ENCODE results near the gene CYGB.

CYGB gene

DNA sequence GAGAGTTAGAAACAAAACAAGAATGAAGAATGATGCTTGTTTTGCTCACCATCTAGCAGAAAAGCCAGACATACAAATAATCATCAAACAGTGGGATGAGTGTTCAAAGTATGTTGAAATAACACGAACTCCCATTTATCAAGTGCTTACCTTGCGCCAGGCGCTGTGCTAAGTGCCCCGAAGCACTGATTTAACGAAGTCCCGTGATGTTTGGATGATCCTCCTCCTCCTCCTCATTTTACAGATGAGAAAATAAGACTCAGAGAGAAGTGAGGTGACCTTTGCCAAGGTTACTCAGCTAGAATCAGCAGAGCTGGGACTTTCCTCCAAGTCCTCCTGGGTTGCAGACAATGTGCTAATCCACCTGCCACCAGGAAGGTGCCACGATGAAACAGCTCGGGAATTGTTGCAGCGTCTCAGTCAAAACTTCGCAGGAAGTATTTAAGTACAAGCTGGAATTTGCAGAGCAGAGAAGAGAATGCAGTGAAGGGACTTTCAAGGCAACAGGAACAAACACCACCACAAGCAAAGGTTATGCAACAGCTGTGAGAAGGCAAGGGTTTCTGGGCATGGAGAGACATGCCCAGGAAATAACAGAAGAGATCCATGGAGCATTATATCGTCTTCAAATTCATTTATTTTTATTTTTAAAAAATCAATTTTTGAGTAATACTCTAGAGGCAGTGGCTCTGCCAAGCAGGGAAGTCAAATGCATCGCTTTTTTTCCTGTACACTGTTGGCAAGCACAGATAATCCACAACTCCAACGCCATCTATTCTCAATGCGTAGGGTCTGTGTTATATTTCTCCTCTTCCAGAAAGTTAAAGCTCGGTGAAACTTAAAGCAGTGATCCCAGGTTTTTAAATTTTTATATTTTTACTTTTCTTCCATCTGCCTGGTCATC lies 13.5 kb upstream of the CYGB start:
- no peak for DNase-seq (ENCODE audit: low read depth in 2 of 2)

DNA sequence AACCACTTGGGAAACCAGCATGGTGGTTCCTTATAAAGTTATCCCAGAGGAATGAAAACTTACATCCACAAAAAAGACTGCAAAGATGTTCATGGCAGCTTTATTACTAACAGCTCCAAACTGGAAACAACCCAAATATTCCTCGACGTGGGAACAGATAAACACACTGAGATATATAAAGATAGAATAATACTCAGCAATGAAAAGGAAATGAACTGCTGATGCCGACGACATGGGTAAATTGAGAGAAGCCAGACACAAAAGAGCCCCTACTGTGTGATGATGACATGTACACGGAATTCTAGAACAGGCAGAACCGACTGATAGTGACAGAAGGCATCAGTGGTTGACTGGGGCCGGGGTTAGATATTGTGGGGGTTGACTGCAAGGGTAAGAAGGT lies 12.0 kb upstream of the CYGB start:
- no peak for DNase-seq (ENCODE audit: low read depth in 2 of 2)

DNA sequence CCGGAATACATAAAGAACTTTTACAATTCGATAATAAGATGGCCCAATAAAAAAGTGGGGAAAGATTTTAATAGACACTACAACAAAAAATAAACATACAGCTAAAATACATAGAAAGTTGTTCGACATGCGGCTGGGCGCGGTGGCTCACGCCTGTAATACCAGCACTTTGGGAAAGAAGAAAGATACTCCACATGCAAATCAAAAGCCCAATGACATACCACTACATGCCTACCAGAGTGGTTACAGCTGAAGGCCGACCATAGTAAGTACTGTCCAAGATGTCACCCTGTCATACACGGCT lies 11.7 kb upstream of the CYGB start:
- DNase-seq (ENCODE audit: low read depth in 2 of 2): no peak

DNA sequence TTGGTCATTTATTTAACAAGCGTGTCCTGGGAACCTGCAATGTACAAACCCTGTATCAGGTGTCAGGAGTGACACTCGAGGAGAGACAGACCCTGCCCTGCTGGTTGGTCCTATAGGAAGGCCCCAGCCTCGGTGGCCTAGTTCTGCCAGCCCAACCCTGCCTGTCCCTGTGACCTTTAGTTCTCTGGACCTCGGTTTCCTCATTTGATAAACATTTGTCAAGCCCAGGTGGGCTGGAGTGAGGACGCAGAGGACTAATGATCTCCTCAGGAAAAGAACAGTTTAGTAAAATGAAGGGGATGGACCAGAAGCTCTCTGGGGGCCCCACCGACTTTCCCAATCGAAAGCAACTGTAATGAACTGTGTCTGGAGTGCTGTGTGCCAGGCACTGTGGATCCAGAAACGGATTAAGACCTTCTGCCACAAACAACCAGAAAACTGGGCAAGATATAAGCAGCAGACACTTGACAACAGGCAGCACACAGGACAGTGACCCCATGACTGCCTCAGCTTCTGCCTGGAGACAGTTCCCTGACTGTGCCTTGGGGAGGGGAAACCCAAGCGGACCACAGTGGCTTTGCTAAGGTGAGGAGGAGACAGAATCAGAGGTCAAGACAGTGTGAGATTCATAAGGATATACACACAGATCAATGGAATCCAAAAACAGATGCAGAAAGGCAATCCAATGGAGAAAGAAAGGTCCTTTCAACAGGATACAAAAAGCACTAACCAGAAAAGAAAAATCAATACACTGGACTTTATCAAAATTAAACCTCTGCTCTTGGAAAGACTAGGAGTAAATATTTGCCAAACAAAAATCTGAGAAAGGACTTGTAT lies 11.1 kb upstream of the CYGB start:
- DNase-seq (ENCODE audit: low read depth in 2 of 2): no peak

DNA sequence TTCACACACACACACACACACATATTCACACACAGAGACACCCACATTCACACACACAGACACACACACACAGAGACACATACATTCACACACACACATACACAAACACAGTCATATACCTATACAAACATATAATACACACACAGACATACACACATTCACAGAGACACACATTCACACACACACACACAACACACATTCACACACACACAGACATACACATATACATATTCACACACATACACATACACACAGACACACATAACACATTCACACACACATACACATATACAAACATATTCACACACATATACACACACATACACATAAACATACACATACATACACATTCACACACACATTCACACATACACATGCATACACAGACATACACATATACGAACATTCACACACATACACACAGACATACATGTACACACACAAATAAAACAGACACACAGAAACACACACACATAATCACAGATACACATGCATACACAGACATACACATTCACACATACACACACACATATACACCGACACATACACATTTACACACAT lies 10.2 kb upstream of the CYGB start:
- no peak for DNase-seq (ENCODE audit: low read depth in 2 of 2)

DNA sequence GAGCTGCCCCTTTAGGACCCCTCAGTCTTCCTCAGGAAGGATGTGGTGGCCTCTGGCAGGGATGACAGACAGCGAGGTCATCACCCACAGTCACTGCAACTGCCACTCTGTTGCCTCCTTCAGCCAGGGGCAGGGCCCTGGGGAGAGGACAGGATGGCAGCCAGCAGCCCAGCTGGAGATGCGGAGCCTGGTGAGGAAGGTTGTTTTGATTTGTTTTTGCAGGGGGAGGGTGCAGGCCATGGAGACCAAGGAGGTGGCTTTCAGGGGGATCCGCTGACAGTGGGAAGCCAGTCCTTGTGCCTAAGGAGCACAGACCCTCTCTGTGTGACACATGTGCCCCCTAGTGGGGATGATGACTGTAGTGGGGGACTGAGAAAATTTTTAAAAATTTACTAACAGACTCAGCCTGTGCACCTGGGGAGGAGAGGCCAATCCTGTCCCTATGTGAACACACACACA lies 9.7 kb upstream of the CYGB start:
- no peak for DNase-seq (ENCODE audit: low read depth in 2 of 2)

DNA sequence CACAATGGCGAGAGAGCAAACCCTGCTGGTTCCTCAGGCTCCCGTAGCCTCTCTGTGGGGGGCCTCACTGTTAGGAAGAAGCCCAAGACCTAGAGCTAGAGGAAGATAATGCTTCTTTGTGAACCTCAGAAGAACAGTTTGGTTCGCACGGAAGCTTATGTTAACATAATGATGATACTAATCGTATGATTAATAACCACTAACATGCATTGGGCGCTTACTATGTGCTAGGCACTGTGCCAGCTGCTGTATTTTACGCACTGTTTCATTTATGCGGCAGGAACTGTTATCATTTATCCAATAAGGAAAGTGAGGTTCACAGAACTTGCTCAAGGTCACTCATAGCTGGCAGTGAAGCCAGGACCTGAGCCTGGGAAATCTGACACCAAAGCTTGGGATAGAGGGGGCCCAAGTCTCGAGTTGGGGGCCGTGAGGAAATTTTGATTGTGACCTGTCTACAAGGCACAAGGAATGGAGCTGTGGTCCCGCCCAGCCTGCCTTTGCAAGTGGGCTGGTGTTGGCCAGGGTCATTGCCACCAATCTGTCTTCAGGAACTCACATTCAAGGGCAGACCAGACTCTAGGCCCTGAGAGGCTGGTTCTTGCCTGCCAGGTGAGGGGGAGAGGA lies 9.2 kb upstream of the CYGB start:
- DNase-seq (ENCODE audit: low read depth in 2 of 2): no peak

DNA sequence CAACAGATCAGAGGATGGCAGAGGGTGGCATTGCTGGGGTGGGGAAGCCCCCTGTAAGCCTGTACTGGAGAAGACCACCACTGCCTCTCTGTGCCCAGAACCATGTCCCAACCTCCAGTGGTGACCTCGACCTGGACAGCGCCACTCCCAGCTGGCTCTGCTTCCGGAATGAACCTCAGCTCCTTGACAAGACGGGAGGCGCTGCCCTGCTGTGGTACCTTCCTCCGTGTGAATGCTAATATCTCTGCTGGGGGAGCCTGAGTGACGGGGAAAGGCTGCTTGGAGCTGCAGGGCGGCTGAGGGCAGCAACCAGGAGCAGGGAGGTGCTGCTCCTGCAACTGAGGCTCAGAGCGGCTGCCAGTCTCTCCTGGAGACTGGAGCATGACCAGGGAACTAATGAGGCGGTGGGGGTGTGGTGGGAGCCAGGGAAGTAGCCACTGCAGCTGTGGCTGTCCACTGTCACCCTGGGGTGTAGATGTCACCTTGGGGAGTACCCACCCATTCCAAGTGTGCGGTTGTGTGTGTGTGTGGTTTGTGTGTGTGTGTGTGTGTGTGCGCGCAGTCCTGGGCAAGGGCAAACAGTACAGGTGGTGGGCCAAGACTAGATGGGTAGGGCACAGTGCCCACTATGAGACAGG lies 8.5 kb upstream of the CYGB start:
- DNase-seq (ENCODE audit: low read depth in 2 of 2): no peak

DNA sequence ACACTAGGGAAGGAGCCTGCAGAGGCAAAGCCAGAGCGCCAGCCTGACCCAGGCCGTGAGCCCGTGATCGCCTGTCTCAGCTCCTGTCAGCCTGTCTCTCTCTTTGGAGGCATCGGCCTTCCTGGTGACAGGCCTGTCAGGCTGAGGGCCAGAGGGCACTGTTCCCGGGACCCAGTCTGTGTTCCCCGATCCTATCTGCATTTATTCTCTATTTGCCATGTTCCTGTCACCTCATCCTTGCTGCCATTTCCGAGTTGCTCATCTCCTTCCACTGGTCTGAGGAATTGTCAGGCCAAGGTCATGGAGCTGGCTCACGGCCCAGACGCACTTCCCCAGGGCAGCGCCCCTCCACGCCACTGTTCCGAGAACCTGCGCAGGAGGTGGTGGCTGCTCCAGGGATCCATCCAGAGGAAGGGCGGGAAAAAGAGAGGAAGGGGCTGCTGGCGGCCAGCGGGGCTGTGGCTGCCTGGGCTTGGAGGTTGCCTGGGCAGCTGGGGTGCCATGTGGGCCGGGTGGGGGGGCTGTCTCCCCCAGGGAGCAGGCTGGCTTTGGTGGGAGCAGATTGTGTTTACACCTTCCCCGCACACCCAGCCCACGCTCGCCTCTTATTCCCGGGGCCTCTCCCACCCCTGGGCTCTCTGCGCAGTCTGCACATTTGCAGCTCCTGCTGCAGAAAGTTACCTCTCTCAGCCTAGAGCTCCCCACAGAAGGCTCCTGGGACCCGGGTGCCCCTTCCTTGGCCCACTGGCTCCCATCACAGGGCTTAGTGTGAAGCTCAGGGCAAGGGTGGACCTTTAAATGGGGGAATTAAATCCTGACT lies 7.2 kb upstream of the CYGB start:
- no peak for DNase-seq (ENCODE audit: low read depth in 2 of 2)

DNA sequence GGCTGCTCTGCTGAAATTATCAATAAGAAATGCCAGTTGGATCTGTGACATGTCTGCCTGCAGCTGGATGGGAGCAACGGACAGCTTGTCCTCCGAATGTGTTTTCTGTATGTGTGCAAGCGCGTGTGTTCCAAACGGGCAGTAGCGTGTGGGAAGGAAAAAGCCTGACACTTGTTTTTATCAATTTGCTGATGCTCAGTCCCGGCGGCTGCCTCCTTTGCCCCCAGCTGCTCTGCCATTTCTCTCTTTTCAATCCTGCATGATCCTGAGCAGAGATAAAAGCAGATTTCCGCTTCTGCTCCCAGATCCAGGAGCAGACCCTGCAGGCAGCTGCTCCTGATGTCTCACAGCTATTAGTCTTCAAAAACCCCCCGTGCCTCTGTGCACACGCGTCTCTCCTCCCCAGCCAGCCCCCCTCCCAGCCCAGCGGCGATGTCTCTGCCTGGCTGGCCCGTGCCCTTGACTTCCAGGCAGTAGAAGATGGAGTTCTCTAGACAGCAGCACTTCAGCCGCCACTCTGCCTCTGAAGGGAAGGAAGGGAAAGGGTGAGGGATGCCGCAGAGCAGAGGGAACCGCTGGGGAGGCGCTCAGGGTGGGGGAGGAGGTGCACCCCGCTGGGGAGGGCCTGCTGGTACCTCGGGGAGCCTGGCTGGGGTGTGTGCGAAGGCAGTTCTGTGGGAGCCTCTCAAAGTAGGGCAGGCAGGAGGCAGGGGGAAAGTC lies 6.5 kb upstream of the CYGB start:
- no peak for DNase-seq (ENCODE audit: low read depth in 2 of 2)

DNA sequence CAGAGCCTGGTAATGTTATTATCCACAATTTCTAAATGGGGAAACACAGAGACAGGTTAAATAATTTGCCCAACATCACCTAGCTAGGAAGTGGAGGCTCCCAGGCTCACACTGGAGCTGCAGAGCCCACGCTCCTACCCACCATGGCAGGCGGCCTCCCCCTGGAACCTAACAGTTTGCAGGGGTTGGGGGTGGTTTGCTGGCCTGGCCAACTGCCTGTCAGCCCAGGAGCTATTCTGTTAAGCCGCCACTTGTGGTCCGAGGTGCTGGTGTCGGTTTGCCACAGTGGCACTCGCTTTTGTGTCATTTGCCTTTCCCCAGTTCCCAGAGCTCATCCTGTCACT lies 5.9 kb upstream of the CYGB start:
- DNase-seq (ENCODE audit: low read depth in 2 of 2): no peak

DNA sequence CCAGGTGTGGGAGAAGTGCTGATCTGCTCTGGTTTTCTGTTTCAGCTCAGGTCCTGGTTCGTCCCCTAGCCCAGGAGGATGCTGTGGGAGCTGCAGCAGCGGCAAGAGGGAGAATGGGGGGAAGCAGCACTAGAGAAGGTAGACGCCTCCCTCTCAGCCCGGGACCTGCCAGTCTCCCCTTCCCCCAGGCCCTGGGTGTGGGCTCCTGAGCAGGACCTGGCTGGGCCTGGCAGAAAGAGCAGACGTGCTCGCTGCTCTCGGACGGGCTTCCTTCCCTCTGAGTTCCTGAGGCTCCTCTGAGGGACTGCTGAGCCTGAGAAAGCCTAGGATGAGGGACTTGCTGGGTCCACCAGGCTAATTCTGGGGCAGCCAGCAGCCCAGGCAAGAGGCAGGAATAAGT lies 5.5 kb upstream of the CYGB start:
- DNase-seq (ENCODE audit: low read depth in 2 of 2): no peak

DNA sequence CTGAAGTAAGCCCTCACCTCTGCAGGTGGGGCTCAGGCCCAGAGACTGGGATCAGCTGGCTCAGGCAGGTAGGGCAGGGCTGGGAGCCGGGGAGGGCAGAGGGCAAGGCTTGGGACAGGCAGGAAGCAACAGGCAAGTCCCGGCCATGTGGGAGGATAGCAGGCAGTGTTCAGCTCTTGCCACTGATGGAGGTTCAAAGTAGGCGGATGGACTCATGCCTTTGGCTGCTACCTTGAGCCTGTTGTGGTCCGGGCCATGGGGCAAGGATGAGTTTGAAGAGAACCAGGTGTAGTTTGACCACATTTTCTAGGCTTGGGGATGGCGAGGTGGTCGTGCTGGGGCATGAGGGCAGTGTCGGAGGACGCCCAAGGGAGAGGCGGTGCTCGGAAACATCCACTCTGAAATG lies 5.1 kb upstream of the CYGB start:
- DNase-seq (ENCODE audit: low read depth in 2 of 2): no peak

DNA sequence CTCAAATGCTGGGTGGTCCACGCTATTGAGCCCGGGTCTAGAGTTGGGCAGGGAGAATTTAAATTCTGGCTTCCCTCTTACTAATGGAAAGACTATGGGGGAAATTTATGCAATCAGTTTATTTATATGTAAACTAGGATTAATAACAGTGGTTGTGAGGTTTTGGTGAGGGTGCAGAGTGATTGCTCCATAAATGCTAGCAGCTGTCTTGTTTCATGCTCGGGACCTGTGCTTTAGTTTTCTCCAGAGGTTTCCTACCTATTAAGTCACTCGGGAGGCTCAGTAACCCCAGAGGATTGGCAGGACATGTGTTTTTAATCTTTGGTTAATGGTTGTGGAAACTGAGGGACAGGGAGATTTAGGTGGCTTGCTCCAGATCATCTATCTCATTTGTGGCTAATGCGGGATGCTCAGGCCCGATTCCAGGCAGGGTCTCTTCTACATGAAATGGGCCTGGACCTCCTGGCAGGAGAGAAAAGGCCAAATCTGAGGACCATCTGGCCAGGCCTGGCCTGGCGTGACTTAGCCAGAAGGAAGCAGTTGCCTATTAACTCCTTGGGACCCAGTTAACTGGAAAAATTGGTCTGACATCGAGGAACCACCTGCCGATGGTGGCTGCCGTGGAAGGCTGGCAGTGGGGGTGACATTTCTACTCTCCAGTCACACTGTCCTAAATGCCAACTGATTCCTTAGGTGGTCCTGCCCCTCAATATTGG lies 4.4 kb upstream of the CYGB start:
- DNase-seq (ENCODE audit: low read depth in 2 of 2): no peak

DNA sequence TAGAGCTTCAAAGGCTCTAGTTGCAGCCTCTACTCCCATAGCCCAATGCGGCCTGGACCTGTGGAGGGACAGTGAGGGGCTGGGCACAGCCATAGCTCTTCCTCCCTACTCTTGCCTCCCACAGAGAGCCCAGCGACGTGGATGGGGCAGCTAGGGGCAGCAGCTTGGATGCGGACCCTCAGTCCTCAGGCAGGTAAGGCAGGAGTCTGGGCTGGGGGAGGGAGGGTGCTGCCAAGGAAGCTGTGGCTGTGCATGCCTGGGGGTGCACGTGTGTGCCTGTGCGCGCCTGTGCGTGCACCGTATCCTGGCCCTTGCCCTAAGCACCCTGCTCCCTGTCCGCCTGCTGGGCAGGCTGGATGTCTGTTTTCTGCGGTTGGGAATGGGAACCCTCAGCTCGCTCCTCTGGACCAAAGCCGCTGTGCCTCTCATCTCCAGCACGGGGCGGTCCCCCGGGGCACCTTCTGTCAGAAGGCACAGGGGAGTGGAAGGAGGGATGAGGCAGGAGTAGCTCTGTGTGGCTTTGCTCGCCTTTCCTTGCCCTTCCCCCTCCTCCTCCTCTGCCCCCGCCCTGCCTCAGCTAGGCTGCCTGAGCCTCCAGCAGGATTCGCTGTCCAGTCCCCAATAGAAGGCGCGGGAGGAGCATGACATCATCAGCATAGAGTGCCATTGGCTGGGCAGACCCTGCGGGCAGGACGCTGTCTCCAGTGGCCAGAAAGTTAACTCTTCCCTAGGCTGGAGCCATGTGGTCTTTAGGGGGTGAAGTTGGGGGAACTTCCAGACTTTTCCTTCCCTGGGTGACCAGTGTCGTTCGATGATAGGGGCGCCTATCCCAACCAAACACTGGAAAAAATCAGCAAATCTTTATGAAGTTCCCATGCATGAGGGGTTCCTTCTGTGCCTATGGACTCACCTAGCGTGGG lies 3.1 kb upstream of the CYGB start:
- no peak for DNase-seq (ENCODE audit: low read depth in 2 of 2)

DNA sequence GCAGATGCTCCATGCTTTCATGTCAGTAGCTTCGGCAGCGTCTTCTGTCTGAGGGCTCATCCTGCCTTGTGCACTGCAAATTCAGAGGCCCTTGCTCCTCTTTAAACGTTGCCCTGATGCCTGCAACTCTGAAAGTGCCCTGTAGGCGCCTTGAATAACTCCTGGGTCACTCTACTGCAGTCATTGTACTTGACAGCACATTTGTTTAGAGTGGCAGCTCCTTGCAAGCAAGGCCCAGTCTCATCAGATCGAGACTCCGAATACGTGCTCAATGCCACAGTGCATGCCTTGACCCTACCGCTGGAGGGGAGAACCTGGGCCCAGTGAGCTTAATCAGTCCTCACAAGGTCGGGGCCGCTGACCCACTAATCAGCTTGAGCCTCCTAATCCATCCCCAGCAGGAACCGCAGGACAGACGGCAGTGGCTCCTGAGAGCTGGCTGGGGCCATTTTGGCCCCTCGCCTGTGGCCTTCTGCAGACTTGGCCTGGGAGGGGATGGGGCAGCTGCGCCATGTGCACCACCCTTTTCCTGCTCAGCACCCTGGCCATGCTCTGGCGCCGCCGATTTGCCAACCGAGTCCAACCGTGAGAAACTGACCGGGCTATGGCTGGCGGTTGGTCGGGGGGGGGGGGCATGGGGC lies 2.2 kb upstream of the CYGB start, which contains the start of gene PRCD:
TSS of gene PRCD (plus strand) at position 414 of the 641 bp plus-strand sequence. CDS start at position 512, 98 bp downstream.
- DNase-seq (ENCODE audit: low read depth in 2 of 2): no peak

DNA sequence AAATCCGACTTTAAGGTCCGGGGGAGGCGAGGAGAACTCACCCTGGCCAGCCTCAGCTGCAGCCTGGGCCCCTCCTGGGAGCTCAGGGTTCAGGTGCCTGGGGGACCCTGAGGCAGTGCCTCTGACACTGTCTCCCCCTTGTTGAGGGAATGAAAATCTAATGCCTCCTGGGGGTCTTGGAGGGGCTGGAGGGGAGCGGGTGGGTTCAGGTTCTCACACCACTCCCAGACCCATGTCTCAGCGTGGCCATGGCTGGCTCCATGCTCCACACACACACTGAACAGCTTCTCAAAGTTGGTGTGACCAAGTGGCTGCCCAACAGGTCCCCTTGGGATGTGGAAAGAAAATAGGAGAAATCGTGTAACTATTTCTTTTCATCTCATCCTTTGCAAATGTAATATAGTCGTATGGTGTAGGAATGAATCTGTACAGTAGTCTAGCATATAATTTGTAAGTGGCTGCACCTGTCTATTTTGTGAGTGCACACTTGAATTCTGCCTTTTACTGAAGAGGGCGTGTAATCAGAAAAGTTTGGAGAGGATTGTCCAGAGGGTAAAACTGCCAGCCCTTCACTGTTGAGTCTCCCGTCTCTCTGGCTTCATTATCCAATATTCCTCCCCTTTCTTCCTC lies 1.5 kb upstream of the CYGB start:
- no peak for DNase-seq (ENCODE audit: low read depth in 2 of 2)

All from stimulated activated CD8-positive, alpha-beta memory T cell treated with anti-CD3 and anti-CD28 coated beads, Interleukin-15, amount 100 ng/mL, for 48 hours (primary cell).